Measurements from ENCODE around the gene ZNF219.
"Not testable (repeated sequence)": the region's sequence is repeated elsewhere in the genome, so short reads cannot be mapped to it uniquely, and the experiment has no call there.

ZNF219 gene

GRCh38 chr14:21047378-21047781 lies 51.1 kb downstream of the ZNF219 start:
- no peak for DNase-seq (ENCODE audit: low read depth in 1 of 2, low spot score in 1 of 2)

DNA sequence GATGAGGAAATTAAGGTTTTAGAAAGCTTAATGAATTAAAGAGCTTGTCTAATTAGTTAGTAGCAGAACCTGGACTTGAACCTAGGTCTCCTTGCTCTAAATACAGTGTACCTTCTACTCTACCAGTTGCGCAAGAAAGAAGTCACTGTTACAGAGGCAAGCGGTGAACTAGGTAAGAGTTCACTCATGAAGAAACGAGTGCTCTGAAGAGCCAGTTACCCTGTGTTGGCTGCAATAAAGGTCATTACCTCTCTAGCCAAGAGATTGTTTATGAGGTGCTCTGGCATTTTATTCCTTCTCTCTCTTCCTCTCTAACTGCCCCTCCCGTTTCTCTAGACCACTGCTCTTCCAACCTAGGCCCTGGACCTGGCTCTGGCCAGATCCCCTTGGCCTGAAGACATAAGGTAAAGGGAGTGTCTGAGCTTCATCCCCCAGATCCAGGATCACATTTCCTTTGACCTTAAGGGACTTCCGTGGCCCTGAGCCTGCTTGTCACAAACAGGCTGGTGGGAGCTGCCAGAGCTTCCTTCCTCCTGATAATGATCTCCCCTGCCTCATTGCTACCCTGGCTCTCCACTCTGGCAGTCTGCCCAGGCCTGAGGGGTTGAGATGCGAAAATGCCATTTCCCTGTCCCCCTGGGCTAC lies 54.4 kb downstream of the ZNF219 start:
- no peak for DNase-seq (ENCODE audit: low read depth in 1 of 2, low spot score in 1 of 2)

DNA sequence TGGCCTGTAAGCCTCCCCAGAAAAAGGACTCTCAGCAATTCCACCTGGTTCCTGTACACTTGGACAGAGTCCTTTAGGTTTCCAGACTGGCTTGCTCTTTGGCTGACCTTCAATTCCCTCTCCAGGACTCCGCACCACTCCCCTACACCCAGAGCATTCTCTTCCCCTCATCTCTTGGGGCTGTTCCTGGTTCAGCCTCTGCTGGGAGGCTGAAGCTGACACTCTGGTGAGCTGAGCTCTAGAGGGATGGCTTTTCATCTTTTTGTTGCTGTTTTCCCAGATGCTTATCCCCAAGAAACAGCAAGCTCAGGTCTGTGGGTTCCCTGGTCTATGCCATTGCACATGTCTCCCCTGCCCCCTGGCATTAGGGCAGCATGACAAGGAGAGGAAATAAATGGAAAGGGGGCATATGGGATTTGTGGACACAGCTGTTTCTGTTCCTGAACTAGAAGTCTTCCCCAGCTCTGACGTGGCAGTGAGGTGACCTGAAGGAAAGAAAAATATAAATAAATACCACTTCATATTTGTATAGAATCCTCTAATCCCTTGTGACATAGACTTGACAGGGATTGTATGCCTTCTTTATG lies 55.0 kb downstream of the ZNF219 start:
- DNase-seq (ENCODE audit: low read depth in 1 of 2, low spot score in 1 of 2), result no peak

DNA sequence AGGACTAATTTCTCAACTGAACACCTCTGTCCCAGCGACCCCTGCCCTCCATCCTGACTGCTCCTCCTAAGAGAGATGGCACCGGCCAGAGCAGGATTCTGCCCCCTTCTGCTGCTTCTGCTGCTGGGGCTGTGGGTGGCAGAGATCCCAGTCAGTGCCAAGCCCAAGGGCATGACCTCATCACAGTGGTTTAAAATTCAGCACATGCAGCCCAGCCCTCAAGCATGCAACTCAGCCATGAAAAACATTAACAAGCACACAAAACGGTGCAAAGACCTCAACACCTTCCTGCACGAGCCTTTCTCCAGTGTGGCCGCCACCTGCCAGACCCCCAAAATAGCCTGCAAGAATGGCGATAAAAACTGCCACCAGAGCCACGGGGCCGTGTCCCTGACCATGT lies 55.5 kb downstream of the ZNF219 start:
- no peak for DNase-seq (ENCODE audit: low read depth in 1 of 2, low spot score in 1 of 2)

DNA sequence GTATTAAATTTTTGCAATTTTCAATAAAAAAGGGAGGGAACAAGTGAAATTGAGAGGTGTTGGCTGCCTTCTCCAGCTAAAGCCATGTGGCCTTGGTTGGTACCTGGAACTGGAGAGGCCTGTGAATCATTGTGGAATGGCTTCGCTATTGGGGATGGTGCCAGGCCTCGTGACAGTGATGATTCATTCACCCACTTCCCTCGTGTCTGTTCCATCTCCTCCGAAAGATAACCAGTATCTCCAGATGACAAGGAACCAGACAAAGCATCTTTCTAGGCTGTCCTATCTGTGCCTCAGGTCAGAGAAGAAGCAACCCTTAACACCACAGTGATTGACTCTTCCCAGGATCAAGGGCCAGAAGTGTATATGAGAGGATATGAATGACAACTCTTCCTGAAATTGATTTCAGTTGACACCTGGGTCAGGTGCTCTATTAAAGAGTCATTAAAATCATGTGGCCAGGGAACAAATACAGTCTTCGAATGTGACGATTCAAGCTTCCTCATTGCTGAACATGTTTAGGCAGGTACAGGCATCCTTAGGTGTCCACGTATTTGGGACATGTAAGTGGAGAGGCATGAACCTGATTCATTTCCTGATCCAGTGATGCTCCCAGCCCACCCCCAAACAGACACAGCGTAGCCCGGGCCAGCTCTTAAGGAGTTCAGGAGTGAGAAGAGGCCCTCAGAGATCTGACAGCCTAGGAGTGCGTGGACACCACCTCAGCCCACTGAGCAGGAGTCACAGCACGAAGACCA lies 56.6 kb downstream of the ZNF219 start, which contains the start of gene RNASE7:
Gene RNASE7, plus strand, starts transcription at position 687 of the 758 bp plus-strand sequence. CDS start 631 bp downstream, outside the sequence.
- no peak for DNase-seq (ENCODE audit: low read depth in 1 of 2, low spot score in 1 of 2)

GRCh38 chr14:21040941-21041340 lies 57.5 kb downstream of the ZNF219 start:
- not testable (repeated sequence) for DNase-seq (ENCODE audit: low read depth in 1 of 2, low spot score in 1 of 2)

DNA sequence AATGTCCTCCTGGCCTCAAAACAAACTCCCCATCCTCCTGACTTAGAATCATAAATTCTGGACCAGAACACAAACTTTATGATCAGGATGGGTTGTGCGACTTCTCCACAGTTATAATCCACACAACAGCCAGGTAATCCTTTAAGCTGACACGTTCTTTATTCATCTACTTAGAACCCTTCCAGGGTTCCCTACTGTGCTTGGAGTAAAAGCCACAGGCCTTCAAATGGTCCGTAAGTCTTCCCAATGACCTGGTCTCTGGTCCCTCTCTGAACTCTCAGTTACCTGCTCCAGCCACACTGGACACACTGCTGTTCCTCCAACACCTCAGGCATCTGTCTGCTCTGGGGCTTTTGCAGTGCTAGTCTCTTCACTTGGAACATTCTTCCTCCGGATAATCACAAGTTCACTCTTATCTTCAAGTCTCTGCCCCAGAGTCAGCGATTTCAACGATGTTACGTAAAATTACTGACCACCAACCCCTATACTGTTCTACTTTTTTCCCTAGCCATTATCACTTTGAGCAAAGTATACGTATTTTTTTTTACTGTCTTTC lies 58.0 kb downstream of the ZNF219 start:
- no peak for DNase-seq (ENCODE audit: low read depth in 1 of 2, low spot score in 1 of 2)

All from activated T-helper 1 cell treated with anti-CD3 and anti-CD28 coated beads, Interleukin-2, amount 50 U/mL, for 16 hours (primary cell).